RPMI8226 (cell line): ENCODE data around the gene DNAJB9.

Experiments used
- DNase-seq: peaks from one replicate; pipeline ENCODE4 v3.0.0-alpha.2; 2015

DNAJB9 gene

DNA sequence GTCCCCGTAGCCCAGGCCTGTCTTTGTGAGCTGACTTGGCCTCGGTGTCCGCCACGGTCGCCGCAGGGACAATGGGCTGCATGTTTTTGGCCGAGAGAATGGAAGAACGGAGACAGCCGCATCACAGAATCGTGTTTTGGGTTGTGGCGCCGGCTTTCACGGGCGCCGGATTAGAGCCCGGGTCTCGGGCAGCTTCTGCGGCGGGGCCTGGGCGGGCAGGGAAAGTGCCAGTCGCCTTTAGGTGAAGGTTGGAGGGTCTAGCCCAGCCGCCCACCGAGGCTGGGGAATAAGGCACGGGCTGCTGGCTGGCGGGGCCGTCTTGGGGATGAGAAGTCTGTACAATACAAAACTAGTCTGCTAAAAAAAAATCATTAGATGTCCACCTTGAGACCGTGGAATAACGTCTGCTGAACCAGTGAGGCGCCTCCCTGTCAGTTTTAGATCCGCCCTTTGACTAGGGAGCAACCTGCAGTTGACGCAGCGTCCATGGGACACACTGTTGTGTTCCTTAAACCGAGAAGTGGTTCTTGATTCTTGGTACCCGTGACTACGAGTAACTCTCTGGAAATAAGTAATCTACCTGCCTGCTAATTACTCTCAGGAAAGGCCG lies 577 bp downstream of the DNAJB9 start:
- DNase-seq = peak; percentile 85

DNA sequence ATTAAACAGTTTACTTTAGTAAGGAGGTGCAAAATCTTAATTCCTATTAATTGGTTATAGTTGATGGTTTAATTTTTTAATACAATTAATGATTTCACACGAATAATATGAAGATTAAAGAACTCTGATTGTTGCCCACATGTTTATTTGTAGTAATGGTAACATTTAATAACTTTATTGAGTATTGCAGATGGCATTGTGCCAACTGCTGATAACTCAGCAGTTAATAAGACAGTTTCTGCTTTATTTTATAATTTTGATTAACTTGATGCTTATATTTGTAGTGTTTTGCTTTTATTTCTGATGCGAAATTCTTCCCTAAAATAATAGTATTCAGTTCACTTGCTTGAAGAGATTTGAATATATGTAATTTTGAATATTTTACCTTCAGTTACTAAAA lies 2.8 kb downstream of the DNAJB9 start:
- no peak for DNase-seq

DNA sequence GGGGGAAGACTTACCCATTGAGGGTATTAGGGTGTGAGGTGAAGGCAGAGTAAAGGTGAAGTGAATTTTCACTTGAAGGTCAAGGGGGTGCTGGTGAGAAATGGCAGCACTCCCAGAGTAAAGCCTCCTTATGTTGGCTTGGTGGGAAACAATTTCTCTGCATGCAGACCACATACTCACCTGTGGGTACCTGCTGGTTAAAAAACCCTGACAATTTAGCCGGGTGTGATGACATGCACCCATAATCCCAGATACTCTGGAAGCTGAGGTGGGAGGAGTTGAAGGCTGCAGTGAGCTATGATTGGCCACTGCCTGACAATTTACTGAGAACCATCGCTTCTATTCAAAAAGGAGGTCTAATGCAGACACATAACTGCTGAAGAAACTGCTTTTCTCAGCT lies 5.5 kb downstream of the DNAJB9 start:
- DNase-seq = no peak

DNA sequence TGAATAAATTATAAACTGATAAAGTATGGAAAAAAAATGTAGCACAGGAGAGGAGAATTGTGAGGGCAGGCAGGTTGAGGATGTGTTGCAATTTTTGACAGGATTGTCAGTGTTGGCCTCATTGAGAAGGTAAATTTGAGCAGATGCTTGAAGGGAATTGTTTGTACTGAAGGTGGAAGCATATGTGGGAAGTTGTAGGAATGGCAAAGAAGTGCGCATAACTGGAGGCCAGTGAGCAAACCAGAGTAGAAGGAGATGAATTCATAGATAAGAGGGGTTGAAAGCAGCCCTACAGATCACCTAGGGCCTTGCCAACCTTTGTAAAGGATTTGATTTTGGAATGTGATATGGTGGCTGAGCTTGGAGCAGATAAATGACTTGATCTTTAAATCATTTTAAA lies 6.4 kb downstream of the DNAJB9 start:
- DNase-seq = no peak

DNA sequence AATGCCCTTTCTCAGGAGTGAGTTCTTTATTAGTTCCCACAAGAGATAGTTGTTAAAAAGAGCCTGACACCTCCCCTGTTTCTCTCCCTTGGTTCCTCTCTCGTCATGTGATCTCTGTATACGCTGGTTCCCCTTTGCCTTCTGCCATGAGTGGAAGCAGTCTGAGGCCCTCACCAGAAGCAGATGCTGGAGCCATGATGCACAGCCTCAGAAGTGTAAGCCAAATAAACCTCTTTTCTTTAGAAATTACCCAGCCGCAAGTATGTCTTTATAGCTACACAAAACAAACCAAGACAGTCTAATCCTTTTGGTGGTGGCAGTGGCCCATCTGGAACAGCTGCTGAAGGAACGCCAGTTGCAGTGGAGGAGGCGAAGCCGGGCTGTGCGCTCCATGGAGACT lies 9.3 kb downstream of the DNAJB9 start:
- no peak for DNase-seq

DNA sequence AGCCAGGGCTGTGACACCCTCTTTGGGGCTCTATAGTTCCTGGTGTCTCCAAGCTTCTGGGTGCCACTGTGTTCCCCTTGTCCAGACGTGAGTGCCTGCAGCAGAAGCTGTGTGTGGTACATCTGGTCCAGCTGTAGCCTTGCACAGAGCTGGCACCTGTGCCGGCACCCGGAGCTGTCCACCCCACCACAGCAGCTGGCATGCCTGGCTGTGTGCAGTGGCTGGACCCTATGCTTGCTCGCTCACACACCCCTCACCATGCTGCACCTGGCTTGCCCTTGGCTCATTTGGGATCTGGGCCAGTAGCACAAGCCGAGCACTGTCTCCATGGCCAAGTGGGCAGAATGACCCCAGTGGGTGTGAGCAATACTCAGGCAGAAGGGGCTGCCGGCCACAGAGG lies 10.6 kb downstream of the DNAJB9 start:
- no peak for DNase-seq

DNA sequence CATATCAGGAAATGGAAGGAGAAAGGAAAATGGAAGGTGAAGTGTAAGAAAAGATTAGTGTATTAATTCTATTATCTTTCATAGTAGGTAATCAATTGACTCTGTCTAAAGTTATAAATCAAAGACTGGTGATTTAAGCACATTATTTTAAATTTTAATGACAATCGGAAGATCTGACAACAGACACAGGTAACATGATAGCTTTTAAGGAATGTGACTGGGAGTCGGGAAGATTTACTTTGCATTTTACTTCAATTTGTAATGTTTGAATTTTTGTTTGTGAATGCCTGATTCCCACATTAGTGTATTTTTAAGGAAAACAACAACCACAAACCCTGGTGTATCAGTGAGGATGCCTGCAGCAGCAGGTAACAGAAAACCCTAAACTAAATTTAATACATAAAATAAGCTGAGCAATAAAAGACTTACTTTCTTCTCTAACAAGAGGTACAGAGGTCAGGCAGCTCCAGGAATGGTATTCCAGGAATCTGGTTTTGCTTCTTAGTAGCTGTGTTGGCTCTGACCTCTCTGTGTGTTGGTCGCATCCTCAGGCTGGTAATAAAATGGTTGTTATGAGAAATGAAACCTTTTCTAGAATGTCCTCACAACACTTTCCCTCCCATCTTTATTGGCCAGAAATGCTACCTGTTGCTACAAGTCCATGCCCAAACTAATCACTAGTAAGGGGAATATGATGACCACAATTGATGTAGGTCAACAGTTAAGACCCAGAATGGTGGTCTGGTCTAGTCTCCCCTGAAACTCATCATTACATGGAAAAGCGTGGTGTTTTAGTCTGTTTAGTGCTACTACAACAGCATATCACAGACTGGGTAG lies 12.2 kb downstream of the DNAJB9 start:
- DNase-seq = no peak

DNA sequence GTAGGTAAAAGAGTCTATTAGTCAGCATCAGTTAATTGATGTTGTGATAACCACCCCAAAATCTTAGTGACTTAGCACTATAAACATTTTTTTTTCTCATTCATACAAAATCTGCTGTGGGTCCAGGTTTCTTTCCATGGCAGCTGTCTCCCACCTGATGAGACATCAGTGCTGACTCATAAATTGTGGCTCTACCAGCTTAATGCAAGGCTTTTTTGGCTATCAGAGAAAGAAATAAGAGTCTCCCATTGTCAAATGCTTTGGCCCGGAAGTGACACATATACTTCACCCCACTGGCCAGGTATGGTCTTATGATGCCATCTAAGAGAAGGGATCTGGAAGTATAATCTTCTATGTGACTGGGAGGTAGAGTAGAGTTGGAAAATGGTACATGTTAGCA lies 14.5 kb downstream of the DNAJB9 start:
- no peak for DNase-seq

DNA sequence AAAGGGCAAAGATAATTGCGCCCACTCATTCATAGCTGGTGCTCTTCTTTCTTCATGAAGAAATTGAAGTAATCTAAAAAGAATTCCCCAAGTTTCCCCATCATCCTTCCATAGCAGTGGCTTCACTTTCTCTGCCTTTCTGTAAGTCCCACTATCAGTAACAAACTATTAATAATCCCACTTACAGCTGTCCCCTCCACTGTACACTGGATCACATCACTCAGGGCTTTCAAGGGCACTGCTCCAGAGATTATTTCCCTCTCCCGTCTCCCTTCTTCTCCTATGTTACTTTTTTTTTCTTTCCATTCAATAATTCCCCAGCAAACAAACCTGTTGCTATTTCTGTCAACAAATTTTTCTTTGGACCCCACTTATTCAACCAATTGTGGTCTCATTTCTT lies 16.2 kb downstream of the DNAJB9 start:
- no peak for DNase-seq

DNA sequence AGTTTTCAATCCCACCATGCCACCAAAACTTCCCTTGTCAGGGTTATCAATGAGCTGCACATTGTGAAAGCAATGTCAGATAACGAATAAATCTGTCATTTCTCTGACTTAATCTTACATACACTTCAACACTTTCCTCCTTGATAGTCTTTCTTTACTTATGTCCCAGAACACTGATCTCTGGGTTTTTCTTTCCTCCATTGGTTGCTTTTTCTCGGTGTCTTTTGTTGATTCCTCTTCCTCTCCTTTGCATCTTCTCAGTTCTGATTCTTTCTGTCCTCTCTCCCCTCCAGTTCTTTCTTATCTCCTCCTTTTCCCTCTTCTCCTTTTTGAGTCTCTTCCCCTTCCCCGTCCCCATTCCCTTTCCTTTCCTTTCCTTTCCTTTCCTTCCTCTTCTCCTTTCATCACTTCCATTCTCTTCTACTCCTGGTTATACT lies 16.6 kb downstream of the DNAJB9 start:
- DNase-seq = no peak

DNA sequence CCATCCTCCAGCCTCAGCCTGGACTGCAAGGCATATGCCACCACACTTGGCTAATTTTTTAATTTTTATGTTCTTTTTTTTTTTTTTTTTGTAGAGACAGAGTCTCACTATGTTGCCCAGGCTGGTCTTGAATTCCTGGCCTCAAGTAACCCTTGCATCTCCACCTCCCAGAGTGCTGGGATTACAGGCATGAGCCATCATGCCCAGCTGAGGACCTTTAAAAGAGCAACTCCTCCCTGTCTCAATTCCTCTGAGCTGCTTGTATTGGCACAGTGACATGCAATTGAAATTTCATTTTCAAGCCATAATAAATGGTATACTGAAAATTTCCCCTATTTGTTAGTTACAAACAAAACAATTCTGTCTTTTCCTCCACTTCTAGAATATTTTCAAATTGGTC lies 19.5 kb downstream of the DNAJB9 start:
- no peak for DNase-seq

DNA sequence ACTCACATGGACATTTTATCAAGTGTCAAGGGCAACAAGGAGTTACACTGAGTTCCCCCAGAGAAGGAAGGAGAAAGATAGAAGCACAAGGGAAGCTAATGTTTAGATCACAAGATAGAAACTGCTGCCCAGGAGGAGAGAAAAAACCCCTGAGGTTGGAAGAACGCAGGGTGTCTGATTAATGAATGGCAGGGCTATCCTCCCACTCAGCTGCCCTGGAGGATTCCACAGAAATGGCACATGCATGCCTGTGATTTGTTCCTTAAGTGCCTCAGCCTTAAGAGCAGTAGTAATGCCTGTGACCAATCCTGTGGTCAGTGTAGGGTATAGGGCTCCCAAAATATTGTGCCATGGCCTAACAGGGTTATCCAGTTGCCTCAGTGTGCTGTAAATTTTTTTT lies 20.2 kb downstream of the DNAJB9 start:
- no peak for DNase-seq

DNA sequence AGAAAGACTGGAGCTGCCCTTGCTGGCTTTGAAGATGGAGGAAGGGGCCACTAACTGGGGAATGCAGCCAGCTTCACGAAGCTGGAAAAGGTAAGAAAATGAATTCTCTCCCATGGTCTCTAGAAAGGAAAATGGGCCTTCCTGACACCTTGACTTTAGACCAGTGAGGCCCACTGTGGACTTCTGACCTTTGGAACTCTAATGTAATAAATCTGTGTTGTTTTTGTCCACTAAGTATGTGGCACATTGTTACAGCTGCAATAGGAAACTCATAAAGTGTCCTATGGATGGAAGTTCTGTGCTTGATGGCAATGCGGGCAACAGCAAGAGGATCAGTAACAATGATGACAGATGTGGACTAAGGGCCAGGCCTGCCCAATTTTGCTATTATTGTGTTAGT lies 20.9 kb downstream of the DNAJB9 start:
- no peak for DNase-seq

DNA sequence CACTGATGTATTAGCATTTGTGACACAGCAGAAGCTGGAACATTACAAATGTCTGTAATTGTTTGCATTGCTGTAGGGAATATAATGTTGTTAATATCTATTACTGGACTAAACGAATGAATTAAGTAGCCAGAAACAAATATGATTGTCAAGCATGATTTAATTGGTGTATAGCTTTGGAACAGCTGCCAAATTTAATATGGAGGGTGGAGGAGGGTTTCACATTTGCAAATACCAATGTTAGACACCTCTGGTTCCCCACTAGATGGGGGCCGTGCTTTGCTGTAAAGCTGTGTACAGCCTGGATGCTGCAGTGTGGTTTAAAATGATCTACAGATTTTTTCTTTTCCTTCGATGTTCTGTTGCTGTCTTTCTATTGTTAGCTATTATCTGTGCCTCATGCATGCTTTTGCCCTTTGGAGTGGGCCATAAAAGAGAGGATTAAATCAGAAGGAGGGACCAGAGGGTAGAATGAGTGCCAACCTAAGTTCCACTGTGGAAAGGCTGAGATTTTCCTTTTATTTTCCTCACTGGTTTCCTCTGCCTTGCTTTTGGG lies 23.1 kb downstream of the DNAJB9 start:
- peak; percentile 55 for DNase-seq

DNA sequence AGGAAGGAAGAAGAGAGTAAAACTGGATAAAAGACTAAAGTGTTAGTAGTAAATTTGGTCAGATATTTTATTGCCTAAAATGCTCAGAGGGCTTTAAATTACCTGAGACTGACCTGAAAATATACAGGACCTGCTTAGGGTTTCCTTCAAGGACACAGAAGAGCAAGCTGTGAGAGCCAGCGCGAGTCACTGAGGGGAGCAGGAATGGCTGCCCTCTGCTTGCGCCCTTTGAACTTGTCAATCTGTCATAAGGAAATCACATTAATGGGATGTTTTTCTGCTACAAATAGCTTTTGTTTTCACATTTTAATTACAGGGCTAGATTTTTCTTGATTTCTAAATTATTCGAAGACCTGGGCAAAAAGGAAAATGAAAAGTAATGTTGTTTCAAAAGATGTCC lies 26.9 kb downstream of the DNAJB9 start:
- DNase-seq = no peak

DNA sequence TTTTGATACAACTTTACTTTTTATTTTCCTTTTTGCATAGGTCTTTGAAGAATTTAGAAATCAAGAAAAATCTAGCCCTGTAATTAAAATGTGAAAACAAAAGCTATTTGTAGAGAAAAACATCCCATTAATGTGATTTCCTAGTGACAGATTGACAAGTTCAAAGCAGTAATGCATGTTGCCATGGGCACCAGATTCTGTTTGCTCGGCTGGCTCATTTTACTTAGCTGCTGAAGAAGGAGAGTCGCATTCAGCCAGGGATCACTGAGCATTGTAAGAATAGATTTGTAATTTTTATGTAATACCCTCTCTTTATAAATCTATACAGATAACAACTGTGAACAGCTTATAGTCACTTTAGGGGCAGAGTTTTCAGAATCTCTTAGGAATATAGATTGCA lies 28.5 kb downstream of the DNAJB9 start:
- DNase-seq = no peak

DNA sequence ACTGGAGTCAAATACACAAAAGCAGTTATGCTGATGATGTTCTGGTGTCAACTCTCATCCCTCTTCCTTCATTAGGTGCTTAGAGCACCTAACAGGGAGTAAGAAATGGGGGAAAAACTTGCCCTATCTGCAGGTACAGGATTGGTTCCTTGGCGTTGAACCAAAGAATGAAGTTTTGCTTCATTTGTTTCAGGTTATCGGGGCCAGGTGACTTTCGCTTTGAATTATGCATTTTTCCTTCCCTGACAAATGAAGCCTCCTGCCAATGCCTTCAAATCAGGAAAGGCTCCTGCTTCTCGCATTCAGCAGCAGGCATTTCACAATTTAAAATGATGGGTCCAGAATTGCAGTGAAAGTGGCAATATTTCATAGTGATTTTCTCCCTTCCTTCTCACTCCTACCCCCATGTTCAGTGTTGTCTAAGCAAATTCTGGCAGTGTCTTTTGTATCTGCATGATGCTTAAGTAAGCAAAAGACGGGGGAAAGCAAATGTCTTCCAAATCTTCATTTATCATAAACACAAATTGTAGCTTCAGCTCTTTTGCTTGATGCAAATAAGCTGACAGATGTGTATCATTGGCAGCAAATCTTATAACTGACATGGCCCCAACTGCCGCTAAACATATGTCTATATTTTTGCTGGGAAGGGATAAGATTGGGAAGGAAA lies 29.4 kb downstream of the DNAJB9 start:
- DNase-seq = no peak

DNA sequence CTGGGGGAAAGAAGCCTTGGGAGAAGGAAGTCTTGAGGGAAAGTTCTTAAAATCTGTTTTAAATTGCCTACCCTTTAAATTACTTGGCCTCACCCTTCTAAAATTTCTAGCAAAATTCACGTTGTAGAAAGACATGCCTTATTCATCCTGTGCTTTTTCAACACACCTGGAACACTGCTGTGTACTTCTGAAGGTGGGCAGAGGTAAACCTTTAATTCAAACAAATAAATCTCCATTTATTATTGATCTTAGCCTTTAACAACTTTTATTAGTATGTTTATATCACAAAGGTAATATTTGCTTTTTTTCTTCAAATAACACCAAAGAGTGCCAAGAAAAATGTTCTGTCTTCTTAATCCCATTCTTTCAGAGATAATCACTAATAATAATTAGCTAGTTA lies 30.7 kb downstream of the DNAJB9 start:
- DNase-seq = no peak

DNA sequence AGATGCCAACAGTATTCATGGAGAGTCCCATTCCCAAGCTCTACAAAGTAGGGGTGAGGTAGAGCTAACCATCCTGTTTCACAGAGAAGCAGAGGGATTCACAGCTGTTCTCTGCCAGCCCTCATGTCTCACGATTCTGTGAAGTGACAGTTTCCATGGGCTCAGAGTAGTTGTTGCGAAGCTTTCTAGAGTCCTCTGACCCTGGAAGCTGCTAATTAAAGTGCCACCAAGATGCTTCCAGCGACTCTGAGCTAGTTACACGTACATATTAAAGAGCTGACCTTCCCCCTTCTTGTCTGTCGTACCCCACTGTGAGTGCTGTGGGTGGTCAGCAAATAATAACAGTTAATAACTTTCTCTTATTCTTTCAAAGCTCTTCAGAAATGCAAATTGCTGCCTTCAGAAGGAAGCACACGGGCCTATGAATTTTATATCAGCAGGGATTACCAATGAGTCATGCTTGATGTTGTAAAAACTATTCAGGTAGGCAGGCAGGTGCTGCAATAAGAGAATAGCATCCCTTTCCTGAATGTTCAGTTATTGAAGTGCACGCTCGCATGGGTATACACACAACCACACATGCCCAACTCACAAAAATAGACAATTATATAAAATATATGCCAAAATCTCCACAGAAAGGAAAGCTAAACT lies 34.1 kb downstream of the DNAJB9 start:
- no peak for DNase-seq

DNA sequence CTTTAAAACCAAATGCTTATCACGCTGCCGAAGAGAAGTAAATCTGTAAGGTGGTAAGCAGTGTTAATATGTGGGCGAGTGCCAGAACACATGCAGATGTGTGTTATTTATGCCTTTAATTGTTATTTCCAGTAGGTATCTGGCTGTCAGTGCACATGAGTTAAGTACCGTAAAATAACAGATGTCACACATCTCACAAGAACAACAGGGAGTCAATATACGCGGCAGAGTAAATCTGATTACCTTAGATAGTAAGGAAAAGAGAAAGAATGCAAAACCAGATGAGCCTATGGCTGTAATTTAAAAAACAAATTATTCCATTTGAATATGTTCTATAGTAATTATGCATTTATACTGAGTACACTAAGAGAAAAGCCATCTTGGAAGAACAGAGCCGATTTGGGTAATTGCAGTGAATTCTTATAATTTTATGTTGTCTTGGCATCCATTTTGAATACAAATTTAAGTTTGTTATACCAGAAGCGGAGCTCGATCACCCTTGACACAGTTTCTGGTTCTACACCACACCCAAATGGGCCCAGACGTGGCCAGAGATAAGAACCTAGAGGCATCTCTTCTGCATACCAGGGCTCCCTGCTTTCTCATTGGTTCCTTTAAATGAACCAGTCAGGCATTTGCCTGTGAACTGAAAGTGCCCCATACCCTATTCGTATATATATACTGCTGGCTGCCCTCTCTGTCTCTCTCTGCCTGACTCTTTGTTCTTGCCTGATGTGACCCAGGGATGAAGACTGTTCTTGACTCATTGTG lies 34.8 kb downstream of the DNAJB9 start:
- no peak for DNase-seq

DNA sequence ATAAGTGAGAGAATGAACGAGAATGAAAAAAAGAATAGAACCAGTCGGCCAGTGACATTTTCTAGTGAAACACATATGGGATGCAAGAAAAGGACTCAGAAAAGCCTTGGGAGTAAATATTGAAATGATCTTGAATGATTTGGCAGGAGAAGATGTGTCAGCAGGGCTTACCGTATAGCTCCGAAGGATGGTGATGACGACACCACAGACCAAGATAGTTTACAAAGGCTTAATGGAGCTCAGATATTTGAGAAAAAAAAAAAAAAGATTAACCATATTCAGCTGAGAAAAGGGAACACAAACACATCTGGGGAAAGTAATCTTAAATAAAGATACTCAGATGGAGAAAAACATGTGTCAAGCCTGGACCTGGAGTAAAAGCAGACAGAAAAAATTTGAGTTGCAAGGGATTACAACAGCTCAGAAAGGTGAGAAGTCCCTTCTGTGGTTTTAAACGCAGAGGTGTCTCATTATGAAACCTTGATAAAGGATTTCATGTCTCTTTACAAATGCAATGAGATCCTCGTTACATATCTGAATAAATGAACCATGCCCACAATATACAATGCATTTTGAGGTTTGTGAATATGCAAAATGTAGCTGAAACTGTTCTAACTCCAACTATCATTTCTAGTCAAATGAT lies 36.0 kb downstream of the DNAJB9 start:
- DNase-seq = no peak

DNA sequence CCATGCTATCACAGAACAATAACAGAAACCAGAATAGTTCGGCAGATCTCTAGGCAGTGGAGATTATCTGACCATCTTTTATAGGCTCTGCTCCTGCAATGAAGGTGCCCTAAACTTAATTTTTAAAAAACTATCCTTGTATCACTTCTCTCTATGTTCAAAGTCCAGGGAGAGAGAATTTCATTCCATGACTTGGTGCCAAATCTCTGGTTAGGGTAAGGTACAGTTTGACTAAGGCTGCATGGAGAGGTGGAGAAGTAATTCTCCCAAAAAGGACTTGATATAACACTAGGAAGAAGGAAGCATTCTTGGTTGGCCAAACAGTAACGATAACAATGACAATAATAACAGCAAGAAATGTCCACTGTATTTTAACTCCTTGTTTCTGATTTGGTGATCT lies 40.0 kb downstream of the DNAJB9 start:
- no peak for DNase-seq
